ENCODE data around the gene DAZL. TPM values are rescaled to one million over a fixed set of nuclear protein-coding genes. Genes with fewer than 3 reads are reported as not detected.

Gene DAZL
- polyA plus RNA-seq, 1 of the 3 experiments (the other 2 are of a cell fraction): not detected

- ChIA-PET CTCF (interaction anchor here (0.6 to 2.1 kb wide), 7 partner anchors 8 to 247 kb away, joined by 3 to 8 read pairs (median 4); no protein-coding TSS in a partner anchor), POLR2A (no interaction called here)
- H3K36me3 ChIP-seq (replicated peaks in 1 of 2; ENCODE audit: control insufficient read depth in 1 of 2, insufficient read depth in 2 of 2, low read length in 1 of 2): no peaks in the 10 kb centered on the region
- H3K27me3 ChIP-seq (ENCODE audit: insufficient read depth): peaks cover 17% of the 10 kb centered on the region; the same call in 1 of the 2 replicates
- no peaks in the 10 kb centered on the region for H3F3A ChIP-seq (replicated peaks; ENCODE audit: insufficient read depth)
- H3K4me2 ChIP-seq: no peak overlapping the region; the same call in 1 of the 2 replicates
- no peak overlapping the region for H3K27ac ChIP-seq (ENCODE audit: low read depth in 2 of 2, low read length in 1 of 2)
- H4K20me1 ChIP-seq (ENCODE audit: insufficient read depth): no peaks in the 10 kb centered on the region
- no peak for DNase-seq
- TF ChIP-seq EP300 (IDR thresholded peaks at IDR 0.05; ENCODE audit: borderline replicate concordance in 1 of 2, low read depth in 1 of 2, low read length in 1 of 2): no peak
- TF ChIP-seq CTCF (IDR thresholded peaks at IDR 0.05): no peak
- TF ChIP-seq IRF3 (IDR thresholded peaks at IDR 0.05; ENCODE audit: low read depth, low read length): no peak
- TF ChIP-seq RCOR1 (IDR thresholded peaks at IDR 0.05; ENCODE audit: low read length): no peak
- TF ChIP-seq GABPA (IDR thresholded peaks at IDR 0.05; ENCODE audit: low read depth): no peak
- no peak for TF ChIP-seq SMC3 (IDR thresholded peaks at IDR 0.05; ENCODE audit: low read depth, low read length)
- H3K4me1 ChIP-seq (ENCODE audit: control insufficient read depth in 1 of 2, insufficient read depth in 2 of 2, low read depth in 1 of 2, low read length in 1 of 2): no peaks in the 10 kb centered on the region; a peak in 2 of 4 replicates
- no peaks in the 10 kb centered on the region for H3K79me2 ChIP-seq (ENCODE audit: insufficient read depth)
- no peaks in the 10 kb centered on the region for H3K9me2 ChIP-seq
- no peak overlapping the region for H2AFZ ChIP-seq (ENCODE audit: low read depth)
- WGBS (ENCODE audit: low lambda C conversion rate): 66% methylated on average over 3 of the region's 3 CpGs
- H3K4me3 ChIP-seq (ENCODE audit: low read depth in 2 of 2, low read length in 1 of 2): no peak overlapping the region
- H3K9me3 ChIP-seq: no peaks in the 10 kb centered on the region
- no peak overlapping the region for H3K9ac ChIP-seq
Measured at GRCh38 chr3:16536996-16537395, 68.2 kb downstream of the DAZL start.

Other genes starting within 250 kb of the DAZL start
- 21.2 and 22.6 TPM in 2 replicates for gene RFTN1, start 91.7 kb downstream of the DAZL start, polyA plus RNA-seq (2012; rRNA removed)

Data from SK-N-SH (cell line).